GM12891 (cell line): ENCODE results near the gene OLFM4.

Experiments used
- PAX5 ChIP-seq: IDR thresholded peaks from 2 replicates; pipeline ENCODE4 v1.6.1; 2011; ENCODE audit warnings: low read length, moderate library complexity, mild to moderate bottlenecking; ENCODE audit not compliant: insufficient read depth, severe bottlenecking
- POLR2A ChIP-seq: IDR thresholded peaks from 2 replicates; pipeline ENCODE4 v1.6.1; 2011; ENCODE audit warnings: low read depth, low read length, control low read depth
- POLR2AphosphoS5 ChIP-seq: IDR thresholded peaks from 2 replicates; pipeline ENCODE4 v1.6.1; 2011; ENCODE audit warnings: low read depth, low read length, control low read depth
- POU2F2 ChIP-seq: IDR thresholded peaks from 2 replicates; pipeline ENCODE4 v1.6.1; 2011; ENCODE audit warnings: low read depth, mild to moderate bottlenecking, control low read depth, low read length, moderate library complexity
- SPI1 ChIP-seq: IDR thresholded peaks from 2 replicates; pipeline ENCODE4 v1.6.1; 2011; ENCODE audit warnings: low read depth, low read length, control low read depth
- TAF1 ChIP-seq: IDR thresholded peaks from 2 replicates; pipeline ENCODE4 v1.6.1; 2011; ENCODE audit warnings: low read depth, low read length, control low read depth

GRCh38 chr13:53045189-53045588, 16.6 kb downstream of the OLFM4 start:
- TF ChIP-seq PAX5 = no peak
- TF ChIP-seq POLR2A = no peak
- TF ChIP-seq POLR2AphosphoS5 = no peak
- no peak for TF ChIP-seq SPI1
- TF ChIP-seq TAF1 = no peak
- TF ChIP-seq POU2F2 = no peak
